IMR-90 (cell line): ENCODE measurements around the gene KIF1B. TPM values are rescaled to one million over a fixed set of nuclear protein-coding genes. Genes with fewer than 3 reads are reported as not detected.

Experiments used
- ATAC-seq: fragments of 200-7000 bp; cut with Tn5 transposase; 2 replicates; pipeline ENCODE4 v1.9.1; 2020; ENCODE audit warnings: low read depth, mild to moderate bottlenecking, moderate library complexity
- BruUV-seq: library from RNA; stranded (reverse); fragments of 400-500 nt; replicated peaks from 2 replicates; lab custom pipeline; 2021; lab: Mats Ljungman, UMichigan
- CTCF ChIA-PET: fragments of 300-600 bp; formaldehyde crosslinking; extraction: SDS; loops from one replicate; lab custom pipeline; 2021; ENCODE audit warnings: antibody characterized with exemption; lab: Yijun Ruan, JAX
- POLR2A ChIA-PET: fragments of 300-600 bp; sonication (Branson Sonifier 250); formaldehyde crosslinking; loops from one replicate; lab custom pipeline; 2022; ENCODE audit warnings: antibody characterized with exemption; ENCODE audit not compliant: unreplicated experiment; lab: Charles Lee
- DNase-seq: peaks from one replicate; pipeline ENCODE4 v3.0.0; 2013
- H2AFZ ChIP-seq: replicated peaks from 2 replicates; pipeline ENCODE3; 2013; ENCODE audit warnings: low read length, mild to moderate bottlenecking; ENCODE audit not compliant: poor library complexity
- H2AK5ac ChIP-seq: 2 replicates; pipeline ENCODE4 v1.6.1; 2013; ENCODE audit warnings: low read depth, low read length, inconsistent platforms
- H2AK9ac ChIP-seq: replicated peaks from 2 replicates; pipeline ENCODE3; 2013; ENCODE audit warnings: mild to moderate bottlenecking, low read depth, low read length, moderate library complexity; ENCODE audit not compliant: poor library complexity
- H2BK120ac ChIP-seq: 2 replicates; pipeline ENCODE4 v1.6.1; 2013; ENCODE audit warnings: low read depth, low read length, inconsistent platforms
- H2BK15ac ChIP-seq: 3 replicates; pipeline ENCODE4 v1.6.1; 2013; ENCODE audit warnings: low read depth, low read length, inconsistent platforms
- H2BK20ac ChIP-seq: 2 replicates; pipeline ENCODE4 v1.6.1; 2013; ENCODE audit warnings: low read depth, mild to moderate bottlenecking, inconsistent platforms, low read length, moderate library complexity
- H2BK5ac ChIP-seq: 2 replicates; pipeline ENCODE4 v1.6.1; 2013; ENCODE audit warnings: mild to moderate bottlenecking, low read depth, low read length, inconsistent platforms; ENCODE audit not compliant: poor library complexity, severe bottlenecking
- H3K14ac ChIP-seq: replicated peaks from 2 replicates; pipeline ENCODE4 v1.6.1; 2013; ENCODE audit warnings: low read depth, low read length, inconsistent platforms
- H3K18ac ChIP-seq: 2 replicates; pipeline ENCODE4 v1.6.1; 2013; ENCODE audit warnings: low read depth, low read length, control low read depth
- H3K23ac ChIP-seq: 2 replicates; pipeline ENCODE4 v1.6.1; 2013; ENCODE audit warnings: low read depth, low read length, inconsistent platforms
- H3K27ac ChIP-seq: 2 replicates; pipeline ENCODE4 v1.5.1; 2013; ENCODE audit warnings: mild to moderate bottlenecking, control low read depth, low read length; ENCODE audit not compliant: insufficient read depth
- H3K27me3 ChIP-seq: 2 replicates; pipeline ENCODE4 v1.6.1; 2013; ENCODE audit warnings: low read length; ENCODE audit not compliant: control insufficient read depth, insufficient read depth
- H3K36me3 ChIP-seq: 2 replicates; pipeline ENCODE4 v1.6.1; 2013; ENCODE audit warnings: low read length, mixed read lengths; ENCODE audit not compliant: control insufficient read depth, insufficient read depth
- H3K4ac ChIP-seq: 2 replicates; pipeline ENCODE4 v1.6.1; 2013; ENCODE audit warnings: low read depth, low read length, inconsistent platforms
- H3K4me1 ChIP-seq: 2 replicates; pipeline ENCODE4 v1.6.1; 2013; ENCODE audit warnings: low read length, mixed read lengths; ENCODE audit not compliant: control insufficient read depth, insufficient read depth
- H3K4me2 ChIP-seq: 2 replicates; pipeline ENCODE4 v1.6.1; 2013; ENCODE audit warnings: low read depth, mild to moderate bottlenecking, control low read depth, low read length, moderate library complexity
- H3K4me3 ChIP-seq: 2 replicates; pipeline ENCODE4 v1.5.1; 2013; ENCODE audit warnings: low read depth, mild to moderate bottlenecking, control low read depth, low read length, moderate library complexity; ENCODE audit not compliant: insufficient read depth
- H3K56ac ChIP-seq: 2 replicates; pipeline ENCODE4 v1.6.1; 2013; ENCODE audit warnings: low read length, inconsistent platforms; ENCODE audit not compliant: insufficient read depth; ENCODE audit errors: extremely low read depth
- H3K79me1 ChIP-seq, 2 experiments: 2 replicates each; pipeline ENCODE4 v1.6.1; 2013; ENCODE audit warnings: low read length in 2 of 2, inconsistent platforms in 1 of 2, low read depth in 1 of 2
- H3K9ac ChIP-seq: 2 replicates; pipeline ENCODE4 v1.6.1; 2013; ENCODE audit warnings: low read depth, low read length, control low read depth
- H3K9me1 ChIP-seq: 2 replicates; pipeline ENCODE4 v1.6.1; 2013; ENCODE audit warnings: low read length, inconsistent platforms; ENCODE audit not compliant: insufficient read depth
- H3K9me3 ChIP-seq: 2 replicates; pipeline ENCODE4 v1.6.1; 2013; ENCODE audit warnings: low read length; ENCODE audit not compliant: control insufficient read depth, insufficient read depth
- H4K20me1 ChIP-seq: 2 replicates; pipeline ENCODE4 v1.6.1; 2013; ENCODE audit warnings: low read length, inconsistent platforms; ENCODE audit not compliant: insufficient read depth
- H4K5ac ChIP-seq: 2 replicates; pipeline ENCODE4 v1.6.1; 2013; ENCODE audit warnings: mild to moderate bottlenecking, low read depth, low read length, control low read depth
- H4K8ac ChIP-seq, 2 experiments: 2 replicates each; pipeline ENCODE4 v1.6.1; 2013; ENCODE audit warnings: low read depth in 2 of 2, low read length in 2 of 2, control low read depth in 1 of 2, inconsistent platforms in 1 of 2
- H4K91ac ChIP-seq: 2 replicates; pipeline ENCODE4 v1.6.1; 2013; ENCODE audit warnings: low read depth, low read length, inconsistent platforms; ENCODE audit not compliant: insufficient read depth
- MAFK ChIP-seq: IDR thresholded peaks from 2 replicates; pipeline ENCODE4 v1.6.1; 2012; ENCODE audit warnings: low read depth, low read length, improper control_type of control experiment
- RFX5 ChIP-seq: IDR thresholded peaks from 2 replicates; pipeline ENCODE4 v1.8.0; 2012; ENCODE audit warnings: low read depth, mild to moderate bottlenecking, low read length, moderate library complexity
- WGBS, 2 experiments: methylation state at CpG; one replicate each; pipeline versions ENCODE4 v1.1.5 to v1.1.7; 2013; ENCODE audit warnings: missing lambda C conversion rate in 2 of 2; ENCODE audit not compliant: insufficient read length in 1 of 2; ENCODE audit errors: extremely low coverage in 2 of 2; 5-methylcytosine and 5-hydroxymethylcytosine counted together
- dilution Hi-C: fragments of 300-500 bp; cut with HindIII; formaldehyde crosslinking; loops from one replicate; pipeline ENCODE4 v1.14.3; 2018; ENCODE audit warnings: low sequenced_read_pairs; ENCODE audit not compliant: unreplicated experiment
- in situ Hi-C: fragments of 300-500 bp; cut with MboI; formaldehyde crosslinking; loops from 3 replicates; pipeline ENCODE4 v1.14.3; 2019; ENCODE audit warnings: low sequenced_read_pairs, inconsistent platforms, mixed read lengths
- intact Hi-C: fragments of 100-400 bp; cut with micrococcal nuclease; formaldehyde crosslinking; loops from 2 replicates; pipeline ENCODE4 v1.10.0; 2022
- polyA plus RNA-seq, 3 experiments: library from polyadenylated mRNA; depleted of rRNA; stranded (reverse); fragments of >200 nt; gene quantifications; 2 replicates each; pipeline ENCODE4 v1.2.3, GENCODE V29; 2012; ENCODE audit warnings: low replicate concordance in 1 of 3
- total RNA-seq: library from RNA; depleted of rRNA; stranded (reverse); fragments of >200 nt; gene quantifications from 2 replicates; pipeline ENCODE4 v1.2.3, GENCODE V29; 2012

The KIF1B gene
- total and polyA plus RNA-seq, 2 of the 4 experiments (the other 2 are of a cell fraction), result 13.0 to 21.1 TPM

- no peak overlapping the region for H3K23ac ChIP-seq
- H3K9me1 ChIP-seq, result 0 out of 2 replicates have a peak, but pooled peaks cover 4% of the 10 kb centered on the region
- no peak overlapping the region for H4K5ac ChIP-seq
- WGBS, 2 experiments, result no CpG with 5 or more reads among the region's 5 CpGs
- intact Hi-C loops (loop anchor here (10.0 kb wide), 1 partner anchor 387 kb away; the partner anchor contains the start of gene UBE4B), in situ Hi-C loops (no loop called here), dilution Hi-C loops (no loop called here)
- H3K9ac ChIP-seq, result no peak overlapping the region
- H4K8ac ChIP-seq, result no peak overlapping the region
- ChIA-PET POLR2A (no interaction called here), CTCF (no interaction called here)
- H3K27ac ChIP-seq, result no peak overlapping the region
- no peak overlapping the region for H2AK5ac ChIP-seq
- H3K79me1 ChIP-seq, result no peaks in the 10 kb centered on the region; a peak in 2 of 4 replicates
- H2BK15ac ChIP-seq, result no peak overlapping the region
- no peak overlapping the region for H3K14ac ChIP-seq
- no peak overlapping the region for H3K56ac ChIP-seq
- H3K36me3 ChIP-seq, result peaks cover 38% of the 10 kb centered on the region
- no peaks in the 10 kb centered on the region for H3K27me3 ChIP-seq
- H3K4me3 ChIP-seq, result no peak overlapping the region
- H2AK9ac ChIP-seq, result no peak overlapping the region
- no peak for DNase-seq
- ATAC-seq, result no peak
- H2BK120ac ChIP-seq, result no peak overlapping the region
- no peaks in the 10 kb centered on the region for H3K9me3 ChIP-seq
- no peak overlapping the region for H4K91ac ChIP-seq
- BruUV-seq, result no TSS peak
- H2BK20ac ChIP-seq, result no peak overlapping the region
- H2BK5ac ChIP-seq, result no peak overlapping the region
- H4K20me1 ChIP-seq, result no peaks in the 10 kb centered on the region
- H2AFZ ChIP-seq, result no peak overlapping the region
- H3K4me2 ChIP-seq, result no peak overlapping the region
- no peak overlapping the region for H3K4ac ChIP-seq
- TF ChIP-seq RFX5, result no peak
- TF ChIP-seq MAFK, result no peak
- H3K4me1 ChIP-seq, result no peaks in the 10 kb centered on the region; the same call in 1 of the 2 replicates
- H3K18ac ChIP-seq, result no peak overlapping the region
Measured at GRCh38 chr1:10421637-10422036, 211.3 kb downstream of the KIF1B start.
